K562 (cell line): Measurements from ENCODE around the gene AFM.

Experiments used
- CTCF ChIP-seq, 3 experiments: IDR thresholded peaks in 2 of 3; conservative IDR thresholded peaks in 1 of 3; 2 replicates each; pipeline ENCODE4 v1.5.1; 2011 to 2012; ENCODE audit warnings: low read length in 3 of 3, mild to moderate bottlenecking in 3 of 3, control low read depth in 2 of 3, improper control_type of control experiment in 1 of 3, inconsistent platforms in 1 of 3, low read depth in 1 of 3, mixed read lengths in 1 of 3, moderate library complexity in 1 of 3; ENCODE audit not compliant: insufficient read depth in 2 of 3
- GABPA ChIP-seq: fragments of 200-800 bp; sonication (Bioruptor generic); conservative IDR thresholded peaks from 2 replicates; pipeline ENCODE4 v1.6.1; 2016; ENCODE audit warnings: low read depth, missing genetic modification characterization, missing compliant biosample characterization
- HDAC2 ChIP-seq: fragments of 450-650 bp; IDR thresholded peaks from 2 replicates; pipeline ENCODE4 v1.6.1; 2016; ENCODE audit warnings: mild to moderate bottlenecking
- POLR2A ChIP-seq: fragments of 450-650 bp; conservative IDR thresholded peaks from 2 replicates; pipeline ENCODE4 v1.6.1; 2016
- RAD21 ChIP-seq, 2 experiments: fragments of 250-450 bp in 1 of 2; fragments of 450-650 bp in 1 of 2; sonication (Bioruptor Pico) in 1 of 2; formaldehyde crosslinking in 1 of 2; IDR thresholded peaks in 1 of 2; conservative IDR thresholded peaks in 1 of 2; 2 replicates each; pipeline versions ENCODE4 v1.4.0 to v1.8.0; 2020 to 2022; ENCODE audit warnings: mild to moderate bottlenecking in 2 of 2, moderate library complexity in 1 of 2
- REST ChIP-seq, 2 experiments: fragments of 450-650 bp; formaldehyde crosslinking in 1 of 2; IDR thresholded peaks; 2 replicates each; pipeline versions ENCODE4 v1.4.0 to v1.6.1; 2014 to 2020; ENCODE audit warnings: mild to moderate bottlenecking in 2 of 2, borderline replicate concordance in 1 of 2, low read depth in 1 of 2
- ZNF174 ChIP-seq: fragments of 250-450 bp; sonication (Bioruptor Pico); IDR thresholded peaks from 2 replicates; pipeline ENCODE4 v1.4.0; 2020; ENCODE audit warnings: mild to moderate bottlenecking

- TF ChIP-seq CTCF (IDR thresholded peaks at IDR 0.05 in 2 of 3, conservative IDR thresholded peaks at IDR 0.05 in 1 of 3; ENCODE audit: insufficient read depth in 2 of 3, low read depth in 1 of 3, low read length in 3 of 3) (no peak), REST (IDR thresholded peaks at IDR 0.05; ENCODE audit: borderline replicate concordance) (no peak), REST (CRISPR knock-in tag; IDR thresholded peaks at IDR 0.05; ENCODE audit: low read depth) (no peak), POLR2A (no peak), GABPA (tag) (no peak), RAD21 (CRISPR knock-in tag; conservative IDR thresholded peaks at IDR 0.05 in 1 of 2, IDR thresholded peaks at IDR 0.05 in 1 of 2) (no peak), HDAC2 (no peak), ZNF174 (CRISPR knock-in tag) (no peak)
These were observed 29.4 kb upstream of the AFM start for GRCh38 chr4:73451981-73452747.
